Measurements from ENCODE around the gene MRPL39.

The MRPL39 gene

GRCh38 chr21:25566645-25567044 is 40.6 kb downstream of the MRPL39 start:
- no peak for DNase-seq

- no peak for DNase-seq
These were observed 41.7 kb downstream of the MRPL39 start for GRCh38 chr21:25565272-25566211.

- DNase-seq, result no peak
These were observed 42.8 kb downstream of the MRPL39 start for GRCh38 chr21:25564349-25564948.

- peak; percentile 68 for DNase-seq
These were observed 43.7 kb downstream of the MRPL39 start for GRCh38 chr21:25563361-25564116.

- no peak for DNase-seq
These were observed 44.6 kb downstream of the MRPL39 start for GRCh38 chr21:25562660-25563059.

GRCh38 chr21:25561668-25562641 is 45.3 kb downstream of the MRPL39 start:
- peak; percentile 77 for DNase-seq

GRCh38 chr21:25560891-25561290 is 46.4 kb downstream of the MRPL39 start:
- DNase-seq, result no peak

- no peak for DNase-seq
These were observed 47.0 kb downstream of the MRPL39 start for GRCh38 chr21:25560271-25560685.

GRCh38 chr21:25559746-25560145 is 47.5 kb downstream of the MRPL39 start:
- DNase-seq, result no peak

GRCh38 chr21:25558123-25558522 is 49.2 kb downstream of the MRPL39 start:
- no peak for DNase-seq

GRCh38 chr21:25557180-25557579 is 50.1 kb downstream of the MRPL39 start:
- no peak for DNase-seq

- DNase-seq, result no peak
These were observed 51.2 kb downstream of the MRPL39 start for GRCh38 chr21:25556091-25556490.

GRCh38 chr21:25555492-25555891 is 51.8 kb downstream of the MRPL39 start:
- no peak for DNase-seq

- DNase-seq, result no peak
These were observed 54.4 kb downstream of the MRPL39 start for GRCh38 chr21:25552856-25553255.

- no peak for DNase-seq
These were observed 55.7 kb downstream of the MRPL39 start for GRCh38 chr21:25551569-25551968.

GRCh38 chr21:25550352-25551120 is 56.7 kb downstream of the MRPL39 start:
- DNase-seq, result no peak

GRCh38 chr21:25541042-25541441 is 66.2 kb downstream of the MRPL39 start:
- no peak for DNase-seq

- no peak for DNase-seq
These were observed 67.7 kb downstream of the MRPL39 start for GRCh38 chr21:25539606-25540005.

- no peak for DNase-seq
These were observed 70.1 kb downstream of the MRPL39 start for GRCh38 chr21:25537174-25537573.

GRCh38 chr21:25536752-25537151 is 70.5 kb downstream of the MRPL39 start:
- DNase-seq, result no peak

GRCh38 chr21:25535849-25536248 is 71.4 kb downstream of the MRPL39 start:
- no peak for DNase-seq
